Gastroesophageal sphincter (tissue), 4 donors: Measurements from ENCODE around the gene FBXL19. TPM values are rescaled to one million over a fixed set of nuclear protein-coding genes. Genes with fewer than 3 reads are reported as not detected.
A peak's percentile ranks its signal among the peaks of the same experiment; 100 is the strongest.

ENCODE experiments used
- ATAC-seq: fragments of 150-250 bp; one replicate; pipeline ENCODE4 v1.9.1; 2016; ENCODE audit warnings: mild to moderate bottlenecking, moderate library complexity
- H3K27ac ChIP-seq, 4 donors: fragments of 200-600 bp; sonication (generic) in 3 of 4; 1 replicate in 3 of 4; 2 replicates in 1 of 4; pipeline ENCODE4 v1.5.1; 2016 to 2019
- H3K27me3 ChIP-seq: fragments of 200-600 bp; sonication (generic); one replicate; pipeline ENCODE4 v1.5.1; 2019
- H3K36me3 ChIP-seq, 2 donors: fragments of 200-600 bp; sonication (generic); one replicate each; pipeline ENCODE4 v1.5.1; 2019; ENCODE audit warnings: control low read depth in 1 of 2
- H3K4me1 ChIP-seq, 3 donors: fragments of 200-600 bp; sonication (generic); 1 replicate in 2 of 3; 2 replicates in 1 of 3; pipeline ENCODE4 v1.5.1; 2016 to 2019; ENCODE audit warnings: control low read depth in 2 of 3
- H3K4me3 ChIP-seq, 2 donors: fragments of 200-600 bp; sonication (generic); one replicate each; pipeline ENCODE4 v1.5.1; 2019; ENCODE audit warnings: mild to moderate bottlenecking in 1 of 2, moderate library complexity in 1 of 2
- H3K9me3 ChIP-seq, 3 donors: fragments of 200-600 bp; sonication (generic); one replicate each; pipeline ENCODE4 v1.5.1; 2017 to 2019; ENCODE audit warnings: control low read depth in 2 of 3
- EP300 ChIP-seq: sonication (generic); formaldehyde crosslinking; IDR thresholded peaks from one replicate; pipeline ENCODE4 v1.6.1; 2017; ENCODE audit warnings: antibody characterized with exemption, mild to moderate bottlenecking
- POLR2A ChIP-seq, 2 donors: fragments of 450-650 bp; IDR thresholded peaks; one replicate each; pipeline ENCODE4 v1.6.1; 2017; ENCODE audit warnings: antibody characterized with exemption in 2 of 2, mild to moderate bottlenecking in 2 of 2, moderate library complexity in 1 of 2
- POLR2AphosphoS5 ChIP-seq: sonication (generic); formaldehyde crosslinking; IDR thresholded peaks from one replicate; pipeline ENCODE4 v1.6.1; 2017; ENCODE audit warnings: antibody characterized with exemption
- whole genome bisulfite sequencing, 2 donors: methylation state at CpG; one replicate each; pipeline ENCODE4 v1.1.5; 2018; ENCODE audit warnings: low coverage in 1 of 2; 5-methylcytosine and 5-hydroxymethylcytosine counted together
- total RNA-seq, 4 donors: library from RNA; depleted of rRNA; stranded (reverse); fragments of >200 nt; gene quantifications; one replicate each; pipeline ENCODE4 v1.1.0, GENCODE V29; 2016
- TF ChIP-seq, protein P1 (sequence below), 4 experiments: fragments of 200-600 bp in 2 of 4; fragments of 450-650 bp in 2 of 4; sonication (generic) in 1 of 4; IDR thresholded peaks; one replicate each; pipeline ENCODE4 v1.5.1; 2017 to 2019; ENCODE audit warnings: antibody characterized with exemption in 4 of 4, mild to moderate bottlenecking in 2 of 4, moderate library complexity in 2 of 4

Gene FBXL19
- total RNA-seq, 4 donors from 2014 or later = 10.0 to 23.5 (median 11.9) TPM

DNA sequence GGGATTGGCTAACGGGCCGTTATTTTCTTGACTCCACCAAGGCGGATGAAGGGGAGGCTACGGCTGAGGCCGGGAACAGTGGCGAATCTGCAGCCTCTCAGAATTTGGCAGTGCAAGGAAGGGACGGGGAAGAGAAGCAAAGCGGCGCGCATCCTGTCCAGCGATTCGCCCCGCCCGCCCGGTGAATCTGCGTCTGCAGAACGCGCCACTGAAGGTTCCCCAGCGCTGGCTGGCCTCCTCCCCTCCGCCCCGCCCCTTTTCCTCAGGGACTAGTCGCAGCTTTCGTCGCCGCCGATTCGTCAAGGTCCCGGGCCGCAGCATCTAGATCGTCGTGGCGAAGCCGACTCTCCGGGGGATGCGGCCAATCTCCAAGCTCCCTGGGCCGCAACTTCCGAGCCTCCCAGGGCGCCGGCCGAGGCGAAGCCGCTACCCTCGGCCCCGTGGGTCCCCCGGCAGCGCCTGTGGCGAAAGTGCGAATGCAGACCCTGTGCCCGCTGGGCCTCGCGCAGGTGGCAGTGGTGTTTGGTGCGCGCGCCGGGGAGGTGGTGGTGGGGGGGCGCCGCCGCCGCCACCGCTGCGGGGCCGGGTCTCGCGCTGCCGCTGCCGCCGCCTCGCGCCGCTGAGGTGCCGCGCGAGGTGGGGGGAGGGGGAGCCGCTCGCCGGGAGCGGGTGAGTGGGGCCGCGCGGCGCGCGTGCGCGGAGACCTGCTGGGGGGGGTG, 34.2 kb downstream of the FBXL19 start, which contains the start of gene SETD1A:
SETD1A (plus strand) TSS at position 299 of the 719 bp plus-strand sequence. CDS start 978 bp downstream, outside the sequence.
- TF ChIP-seq, protein P1, sequence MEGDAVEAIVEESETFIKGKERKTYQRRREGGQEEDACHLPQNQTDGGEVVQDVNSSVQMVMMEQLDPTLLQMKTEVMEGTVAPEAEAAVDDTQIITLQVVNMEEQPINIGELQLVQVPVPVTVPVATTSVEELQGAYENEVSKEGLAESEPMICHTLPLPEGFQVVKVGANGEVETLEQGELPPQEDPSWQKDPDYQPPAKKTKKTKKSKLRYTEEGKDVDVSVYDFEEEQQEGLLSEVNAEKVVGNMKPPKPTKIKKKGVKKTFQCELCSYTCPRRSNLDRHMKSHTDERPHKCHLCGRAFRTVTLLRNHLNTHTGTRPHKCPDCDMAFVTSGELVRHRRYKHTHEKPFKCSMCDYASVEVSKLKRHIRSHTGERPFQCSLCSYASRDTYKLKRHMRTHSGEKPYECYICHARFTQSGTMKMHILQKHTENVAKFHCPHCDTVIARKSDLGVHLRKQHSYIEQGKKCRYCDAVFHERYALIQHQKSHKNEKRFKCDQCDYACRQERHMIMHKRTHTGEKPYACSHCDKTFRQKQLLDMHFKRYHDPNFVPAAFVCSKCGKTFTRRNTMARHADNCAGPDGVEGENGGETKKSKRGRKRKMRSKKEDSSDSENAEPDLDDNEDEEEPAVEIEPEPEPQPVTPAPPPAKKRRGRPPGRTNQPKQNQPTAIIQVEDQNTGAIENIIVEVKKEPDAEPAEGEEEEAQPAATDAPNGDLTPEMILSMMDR (IDR thresholded peaks at IDR 0.05) = peak in 2 of 4 experiments; percentile 2 to 16
- TF ChIP-seq POLR2AphosphoS5 (peak; percentile 69), POLR2A (IDR thresholded peaks at IDR 0.05) (peak; percentile 52 to 58), EP300 (no peak)
- H3K4me3 ChIP-seq = peak within 1 kb of the TSS; percentile 83 to 88
- peaks cover 0 to 43% of the 10 kb centered on the region in 2 donors for H3K36me3 ChIP-seq
- peak within 1 kb of the TSS; percentile 92 to 98 (median 95) for H3K27ac ChIP-seq
- no peaks in the 10 kb centered on the region for H3K9me3 ChIP-seq
- H3K27me3 ChIP-seq = no peaks in the 10 kb centered on the region
- peaks cover 0 to 45% (median 24%) of the 10 kb centered on the region in 3 donors for H3K4me1 ChIP-seq
- WGBS, 2 donors = 7 to 10% methylated on average over 4 to 7 of the region's 85 CpGs
- peak; percentile 93 for ATAC-seq

DNA sequence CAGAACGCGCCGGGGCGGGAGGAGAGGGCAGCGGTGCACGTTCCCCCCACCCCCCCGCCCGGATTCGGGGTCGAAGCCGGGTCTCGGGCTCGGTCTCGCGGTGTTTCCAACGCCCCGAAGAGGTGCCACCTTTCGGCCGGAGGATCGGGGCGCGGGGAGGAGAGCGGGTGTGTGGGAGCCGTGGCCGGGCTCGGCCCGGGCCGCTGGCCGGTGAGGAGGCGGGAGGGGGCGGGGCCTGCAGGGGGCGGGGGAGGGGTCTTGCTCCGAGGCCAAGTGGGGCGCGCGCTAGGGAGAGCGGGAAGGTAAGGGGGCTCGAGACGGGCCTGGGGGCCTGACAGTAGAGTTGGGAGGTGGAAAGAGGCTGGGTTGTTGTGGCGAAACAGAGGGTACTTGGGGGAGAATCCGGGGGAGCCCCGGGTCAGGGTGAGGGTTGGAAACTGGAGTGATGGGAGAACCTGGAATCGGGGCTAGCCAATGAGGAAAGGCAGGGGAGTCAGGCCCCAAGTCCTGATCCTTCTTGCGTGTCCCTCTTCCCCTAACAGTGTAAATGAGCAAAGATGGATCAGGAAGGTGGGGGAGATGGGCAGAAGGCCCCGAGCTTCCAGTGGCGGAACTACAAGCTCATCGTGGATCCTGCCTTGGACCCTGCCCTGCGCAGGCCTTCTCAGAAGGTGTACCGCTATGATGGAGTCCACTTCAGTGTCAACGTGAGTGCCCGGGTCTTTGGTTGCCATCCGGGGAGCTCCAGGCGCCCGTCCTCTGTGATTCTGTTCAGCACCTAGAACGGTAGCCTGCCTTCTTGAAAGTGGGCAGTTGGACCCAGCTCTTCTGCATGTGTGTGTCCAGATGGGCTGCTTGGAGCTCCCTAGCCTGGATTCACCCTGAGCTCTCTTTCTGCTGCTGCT, 35.1 kb downstream of the FBXL19 start:
- H3K4me1 ChIP-seq = peaks cover 0 to 37% (median 21%) of the 10 kb centered on the region in 3 donors
- H3K4me3 ChIP-seq = peak overlapping the region; percentile 83 to 88
- WGBS, 2 donors = 21% methylated on average over 10 of the region's 55 CpGs; no CpG with 5 or more reads in 1 of the 2 donors
- no peak for TF ChIP-seq POLR2AphosphoS5
- TF ChIP-seq, protein P1 (IDR thresholded peaks at IDR 0.05) = peak in 1 of 4 experiments; percentile 19
- peak; percentile 23 for ATAC-seq
- peaks cover 0 to 48% of the 10 kb centered on the region in 2 donors for H3K36me3 ChIP-seq
- H3K27me3 ChIP-seq = no peaks in the 10 kb centered on the region
- no peaks in the 10 kb centered on the region for H3K9me3 ChIP-seq
- peak overlapping the region; percentile 92 to 98 (median 95) for H3K27ac ChIP-seq

DNA sequence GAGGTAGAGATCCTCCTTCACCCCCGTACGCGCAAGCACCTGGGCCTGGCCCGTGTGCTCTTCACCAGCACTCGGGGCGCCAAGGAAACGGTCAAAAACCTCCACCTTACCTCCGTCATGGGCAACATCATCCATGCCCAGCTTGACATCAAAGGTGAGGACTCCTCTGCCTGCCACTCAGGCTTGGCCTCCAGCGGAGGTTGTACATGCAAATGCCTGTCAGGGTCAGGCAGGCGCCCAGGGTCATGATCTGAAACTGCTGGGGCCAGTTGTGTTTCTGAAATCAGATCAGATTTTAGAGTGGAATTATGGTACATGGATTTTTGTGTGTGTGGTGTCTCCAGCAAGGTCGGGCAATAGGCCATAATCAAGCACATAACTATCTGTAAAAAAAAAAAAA, 38.0 kb downstream of the FBXL19 start:
- Histone ChIP-seq H3K27me3 (no peaks in the 10 kb centered on the region), H3K27ac (no peak overlapping the region), H3K4me1 (peaks cover 0 to 22% (median 16%) of the 10 kb centered on the region in 3 donors), H3K9me3 (no peaks in the 10 kb centered on the region), H3K4me3 (no peak overlapping the region), H3K36me3 (peaks cover 0 to 77% of the 10 kb centered on the region in 2 donors)
- ATAC-seq = no peak
- 78 to 100% methylated on average over 4 to 7 of the region's 11 CpGs for WGBS, 2 donors
- TF ChIP-seq EP300 (no peak), POLR2AphosphoS5 (no peak), POLR2A (IDR thresholded peaks at IDR 0.05) (no peak)
- TF ChIP-seq, protein P1 (IDR thresholded peaks at IDR 0.05) = no peak

DNA sequence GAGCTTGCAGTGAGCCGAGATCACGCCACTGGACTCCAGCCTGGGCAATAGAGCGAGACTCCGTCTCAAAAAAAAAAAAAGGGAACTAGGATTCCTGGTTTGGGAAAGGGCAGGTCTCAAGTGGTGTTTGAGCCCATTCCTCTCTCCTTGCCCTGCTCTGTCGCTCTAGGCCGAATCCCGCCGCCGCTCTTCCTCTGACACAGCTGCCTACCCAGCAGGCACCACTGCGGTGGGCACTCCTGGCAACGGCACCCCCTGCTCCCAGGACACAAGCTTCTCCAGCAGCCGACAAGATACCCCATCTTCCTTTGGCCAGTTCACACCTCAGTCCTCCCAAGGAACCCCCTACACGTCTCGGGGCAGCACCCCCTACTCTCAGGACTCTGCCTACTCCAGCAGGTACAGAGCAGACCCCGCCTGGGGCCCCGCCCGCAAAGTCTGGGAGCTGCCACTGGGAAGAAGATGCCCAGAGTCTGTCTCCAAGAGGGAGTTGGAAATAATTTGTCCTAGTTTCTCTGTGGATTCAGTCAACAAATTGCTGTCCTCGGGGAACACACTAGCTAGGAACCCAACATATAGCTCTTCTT, 40.6 kb downstream of the FBXL19 start:
- 60 to 90% methylated on average over 1 to 10 of the region's 18 CpGs for WGBS, 2 donors
- TF ChIP-seq, protein P1 (IDR thresholded peaks at IDR 0.05) = no peak
- TF ChIP-seq POLR2AphosphoS5 = no peak
- H3K36me3 ChIP-seq = peaks cover 0 to 100% of the 10 kb centered on the region in 2 donors

More for the DNA sequence above, 40.6 kb downstream of the FBXL19 start:
- ATAC-seq = no peak
- no peak overlapping the region for H3K4me3 ChIP-seq
- no peaks in the 10 kb centered on the region for H3K27me3 ChIP-seq
- peaks cover 0 to 6% (median 5%) of the 10 kb centered on the region in 3 donors for H3K4me1 ChIP-seq
- H3K27ac ChIP-seq = no peak overlapping the region
- H3K9me3 ChIP-seq = no peaks in the 10 kb centered on the region
